Mesothelial cell of epicardium (in vitro differentiated cells): ENCODE results near the gene MIEF2. TPM values are rescaled to one million over a fixed set of nuclear protein-coding genes. Genes with fewer than 3 reads are reported as not detected.
A peak's percentile ranks its signal among the peaks of the same experiment; 100 is the strongest.
"Not testable (repeated sequence)": the region's sequence is repeated elsewhere in the genome, so short reads cannot be mapped to it uniquely, and the experiment has no call there.

Experiments used
- DNase-seq, 2 experiments: peaks; one replicate each; pipeline ENCODE4 v3.0.0; 2021; ENCODE audit warnings: low spot score in 2 of 2; ENCODE audit not compliant: unreplicated experiment in 2 of 2
- H3K27ac Mint-ChIP-seq: 2 replicates; pipeline ENCODE4 v1.8.0; 2021; ENCODE audit warnings: mixed read lengths
- H3K27me3 Mint-ChIP-seq: 2 replicates; pipeline ENCODE4 v1.8.0; 2021; ENCODE audit warnings: low read depth, mixed read lengths
- H3K36me3 Mint-ChIP-seq: 2 replicates; pipeline ENCODE4 v1.8.0; 2021; ENCODE audit warnings: mixed read lengths
- H3K4me1 Mint-ChIP-seq: 2 replicates; pipeline ENCODE4 v1.8.0; 2021; ENCODE audit warnings: mixed read lengths
- H3K4me3 Mint-ChIP-seq: 2 replicates; pipeline ENCODE4 v1.8.0; 2021; ENCODE audit warnings: mild to moderate bottlenecking, moderate library complexity, mixed read lengths
- H3K9me3 Mint-ChIP-seq: 2 replicates; pipeline ENCODE4 v1.8.0; 2021; ENCODE audit warnings: mixed read lengths
- total RNA-seq: library from RNA; stranded (reverse); gene quantifications from 3 replicates; pipeline ENCODE4 v1.2.1, GENCODE V29; 2021
- TF ChIP-seq, protein P1 (sequence below): fragments of 200-600 bp; sonication (generic); IDR thresholded peaks from one replicate; pipeline ENCODE4 v1.5.0; 2021; ENCODE audit warnings: antibody characterized with exemption; ENCODE audit not compliant: unreplicated experiment

The MIEF2 gene, protein sequence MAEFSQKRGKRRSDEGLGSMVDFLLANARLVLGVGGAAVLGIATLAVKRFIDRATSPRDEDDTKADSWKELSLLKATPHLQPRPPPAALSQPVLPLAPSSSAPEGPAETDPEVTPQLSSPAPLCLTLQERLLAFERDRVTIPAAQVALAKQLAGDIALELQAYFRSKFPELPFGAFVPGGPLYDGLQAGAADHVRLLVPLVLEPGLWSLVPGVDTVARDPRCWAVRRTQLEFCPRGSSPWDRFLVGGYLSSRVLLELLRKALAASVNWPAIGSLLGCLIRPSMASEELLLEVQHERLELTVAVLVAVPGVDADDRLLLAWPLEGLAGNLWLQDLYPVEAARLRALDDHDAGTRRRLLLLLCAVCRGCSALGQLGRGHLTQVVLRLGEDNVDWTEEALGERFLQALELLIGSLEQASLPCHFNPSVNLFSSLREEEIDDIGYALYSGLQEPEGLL
- total RNA-seq = 22.5 to 25.2 TPM (median 23.8 TPM) in 3 replicates

DNA sequence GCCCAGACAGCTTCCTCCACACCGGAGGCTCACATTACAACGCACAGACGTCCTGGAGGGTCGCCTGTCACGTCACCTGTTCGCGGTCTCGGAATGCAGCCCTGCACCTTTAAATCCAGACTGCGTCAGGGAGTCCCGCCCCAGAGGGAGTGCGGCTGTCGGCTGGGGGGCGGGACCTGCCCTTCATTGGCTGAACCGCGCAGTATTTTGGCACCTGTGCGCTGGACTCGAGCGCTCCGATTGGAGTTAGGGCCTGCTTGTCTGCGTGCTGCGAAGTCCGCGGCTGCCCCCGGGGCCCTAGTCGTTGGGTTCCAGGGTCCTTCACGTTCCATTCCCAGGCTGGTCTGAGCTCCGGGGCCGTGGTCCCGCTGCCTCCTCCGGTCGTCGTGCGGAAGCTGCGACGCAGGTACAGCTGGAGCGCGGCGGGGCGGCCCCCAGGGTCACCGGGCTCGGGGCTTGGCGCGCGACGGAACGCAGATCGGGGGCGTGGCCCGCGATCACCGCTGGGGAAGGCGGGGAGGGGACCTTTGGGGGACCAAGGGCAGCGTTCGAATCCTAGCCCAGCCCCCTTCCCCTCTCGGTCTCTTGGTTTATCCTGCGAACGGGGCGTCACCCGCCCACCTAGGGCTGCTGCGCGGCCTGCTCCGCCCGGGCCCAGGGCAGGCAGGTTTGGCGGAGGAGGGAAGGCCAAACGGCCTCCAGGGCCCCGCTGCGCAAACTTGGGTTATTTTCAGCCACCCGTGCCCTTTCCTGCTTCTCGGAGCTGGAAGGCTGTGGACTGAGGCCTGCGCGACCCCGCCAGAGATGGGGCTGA lies at the start of gene MIEF2:
MIEF2 (plus strand) TSS at position 331 of the 814 bp plus-strand sequence. CDS start 2,059 bp downstream, outside the sequence.
- peak; percentile 92 to 94 for DNase-seq
- H3K4me3 Mint-ChIP-seq = peak within 1 kb of the TSS; percentile 76
- peaks cover 7% of the 10 kb centered on the region for H3K36me3 Mint-ChIP-seq
- no peaks in the 10 kb centered on the region for H3K9me3 Mint-ChIP-seq
- no peaks in the 10 kb centered on the region for H3K27me3 Mint-ChIP-seq
- TF ChIP-seq, protein P1, sequence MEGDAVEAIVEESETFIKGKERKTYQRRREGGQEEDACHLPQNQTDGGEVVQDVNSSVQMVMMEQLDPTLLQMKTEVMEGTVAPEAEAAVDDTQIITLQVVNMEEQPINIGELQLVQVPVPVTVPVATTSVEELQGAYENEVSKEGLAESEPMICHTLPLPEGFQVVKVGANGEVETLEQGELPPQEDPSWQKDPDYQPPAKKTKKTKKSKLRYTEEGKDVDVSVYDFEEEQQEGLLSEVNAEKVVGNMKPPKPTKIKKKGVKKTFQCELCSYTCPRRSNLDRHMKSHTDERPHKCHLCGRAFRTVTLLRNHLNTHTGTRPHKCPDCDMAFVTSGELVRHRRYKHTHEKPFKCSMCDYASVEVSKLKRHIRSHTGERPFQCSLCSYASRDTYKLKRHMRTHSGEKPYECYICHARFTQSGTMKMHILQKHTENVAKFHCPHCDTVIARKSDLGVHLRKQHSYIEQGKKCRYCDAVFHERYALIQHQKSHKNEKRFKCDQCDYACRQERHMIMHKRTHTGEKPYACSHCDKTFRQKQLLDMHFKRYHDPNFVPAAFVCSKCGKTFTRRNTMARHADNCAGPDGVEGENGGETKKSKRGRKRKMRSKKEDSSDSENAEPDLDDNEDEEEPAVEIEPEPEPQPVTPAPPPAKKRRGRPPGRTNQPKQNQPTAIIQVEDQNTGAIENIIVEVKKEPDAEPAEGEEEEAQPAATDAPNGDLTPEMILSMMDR = no peak
- peaks cover 29% of the 10 kb centered on the region for H3K4me1 Mint-ChIP-seq
- H3K27ac Mint-ChIP-seq = peak within 1 kb of the TSS; percentile 94

DNA sequence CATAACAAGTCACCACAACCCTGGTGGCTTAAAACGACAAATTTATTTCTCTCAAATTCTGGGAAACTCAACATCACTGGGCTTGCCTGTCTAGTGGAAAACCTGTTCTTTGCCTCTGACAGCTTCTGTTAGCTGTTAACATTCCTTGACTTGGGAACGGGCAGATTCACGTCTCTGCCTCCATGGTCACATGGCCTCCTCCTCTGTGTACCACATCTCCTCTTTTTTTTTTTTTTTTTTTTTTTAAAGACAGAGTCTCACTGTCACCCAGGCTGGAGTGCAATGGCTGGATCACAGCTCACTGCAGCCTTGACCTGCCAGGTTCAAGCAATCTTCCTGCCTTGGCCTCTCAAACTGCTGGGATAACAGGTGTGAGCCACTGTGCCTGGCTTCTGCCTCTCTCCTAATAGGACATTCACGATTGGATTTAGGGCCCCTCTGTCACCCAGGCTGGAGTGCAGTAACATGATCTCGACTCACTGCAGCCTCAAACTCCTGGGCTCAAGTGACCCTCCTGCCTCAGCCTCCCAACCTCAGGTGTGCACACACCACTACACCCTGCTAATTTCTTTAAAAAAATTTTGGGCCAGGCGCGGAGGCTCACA lies 46.7 kb upstream of the MIEF2 start:
- no peak for DNase-seq
- peaks cover 10% of the 10 kb centered on the region for H3K36me3 Mint-ChIP-seq
- no peaks in the 10 kb centered on the region for H3K9me3 Mint-ChIP-seq
- TF ChIP-seq, protein P1 = no peak
- no peak overlapping the region for H3K4me3 Mint-ChIP-seq
- H3K27ac Mint-ChIP-seq = peak overlapping the region; percentile 6
- peaks cover 2% of the 10 kb centered on the region for H3K4me1 Mint-ChIP-seq
- H3K27me3 Mint-ChIP-seq = no peaks in the 10 kb centered on the region

DNA sequence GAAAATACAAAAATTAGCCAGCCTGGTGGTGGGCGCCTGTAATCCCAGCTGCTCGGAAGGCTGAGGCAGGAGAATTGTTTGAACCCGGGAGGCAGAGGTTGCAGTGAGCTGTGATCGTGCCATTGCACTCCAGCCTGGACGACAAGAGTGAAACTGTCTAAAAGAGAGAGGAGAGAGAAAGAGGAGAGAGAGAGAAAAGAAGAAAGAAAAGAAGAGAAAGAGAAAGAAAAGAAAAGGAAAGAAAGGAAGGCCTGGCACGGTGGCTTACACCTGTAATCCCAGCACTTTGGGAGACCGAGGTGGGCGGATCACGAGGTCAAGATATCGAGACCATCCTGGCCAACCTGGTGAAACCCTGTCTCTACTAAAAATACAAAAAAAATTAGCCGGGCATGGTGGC lies 43.6 kb upstream of the MIEF2 start:
- H3K4me3 Mint-ChIP-seq, H3K36me3 Mint-ChIP-seq, H3K9me3 Mint-ChIP-seq, H3K4me1 Mint-ChIP-seq, H3K27ac Mint-ChIP-seq, DNase-seq, H3K27me3 Mint-ChIP-seq: not testable (repeated sequence)

DNA sequence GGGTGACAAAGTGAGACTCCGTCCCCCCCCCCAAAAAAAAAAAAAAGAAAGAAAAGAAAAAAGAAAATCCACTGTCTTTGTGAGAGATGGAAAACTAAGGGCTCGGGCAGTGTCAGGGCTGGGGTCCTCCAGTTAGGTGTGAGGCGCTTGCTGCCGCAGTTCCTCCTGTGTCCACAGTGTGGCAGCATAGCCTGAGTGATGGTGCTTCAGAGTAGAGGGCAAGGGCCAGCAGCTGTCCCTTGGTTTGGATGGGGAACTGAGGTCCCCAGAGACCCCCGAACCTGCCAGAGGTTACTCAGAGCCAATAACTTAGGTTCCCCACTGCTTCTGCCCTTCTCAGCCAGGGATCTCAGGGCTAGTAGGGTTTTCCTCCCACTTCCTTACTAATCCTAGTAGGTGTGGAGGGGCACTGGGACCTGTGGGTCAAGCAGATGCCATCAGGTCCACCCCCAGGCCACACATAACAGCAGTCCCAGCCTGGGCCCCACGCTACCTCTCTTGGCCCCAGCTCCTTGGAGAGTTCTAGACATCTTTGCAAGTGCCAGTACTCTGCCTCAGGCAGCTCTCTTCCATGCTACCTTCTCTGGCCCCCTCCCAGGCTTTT lies 42.9 kb upstream of the MIEF2 start:
- TF ChIP-seq, protein P1 = peak; percentile 71
- H3K36me3 Mint-ChIP-seq = no peaks in the 10 kb centered on the region
- H3K27me3 Mint-ChIP-seq = no peaks in the 10 kb centered on the region
- peak; percentile 49 to 79 for DNase-seq
- no peak overlapping the region for H3K27ac Mint-ChIP-seq
- no peaks in the 10 kb centered on the region for H3K9me3 Mint-ChIP-seq
- peaks cover 6% of the 10 kb centered on the region for H3K4me1 Mint-ChIP-seq
- no peak overlapping the region for H3K4me3 Mint-ChIP-seq

DNA sequence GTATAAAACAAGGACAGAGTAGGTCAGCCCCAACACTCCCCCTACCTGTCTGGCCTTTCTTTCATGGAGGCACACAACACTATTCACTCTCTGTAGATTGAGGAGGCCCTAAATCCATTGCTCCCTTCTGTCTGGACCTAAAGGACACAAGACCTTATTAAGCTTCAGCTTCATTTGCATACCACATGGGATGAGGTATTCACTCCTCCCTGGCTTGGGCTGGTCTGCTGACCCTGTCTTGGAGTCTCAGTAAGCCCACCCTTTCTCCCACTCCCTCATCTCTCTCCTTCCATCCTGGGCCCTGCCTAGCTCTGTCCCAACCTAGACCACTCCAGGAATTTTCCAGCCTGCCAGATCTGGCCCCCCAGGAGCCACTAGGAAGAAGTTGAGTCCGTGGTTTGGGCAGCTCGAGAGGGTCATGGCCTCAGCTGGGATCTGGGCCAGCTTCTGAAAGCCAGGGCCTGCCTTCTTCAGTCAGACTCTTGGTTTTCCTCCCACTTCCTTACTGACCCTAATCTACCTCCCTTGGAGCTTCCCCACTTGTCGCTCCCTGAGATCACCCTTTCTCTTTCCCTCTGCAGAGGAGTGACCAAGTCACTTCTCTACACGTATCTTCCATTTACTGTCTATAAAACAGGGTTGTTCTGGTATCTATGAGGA lies 41.6 kb upstream of the MIEF2 start:
- DNase-seq = no peak

More for the DNA sequence above, 41.6 kb upstream of the MIEF2 start:
- TF ChIP-seq, protein P1 = no peak
- peak overlapping the region; percentile 21 for H3K27ac Mint-ChIP-seq
- peaks cover 6% of the 10 kb centered on the region for H3K4me1 Mint-ChIP-seq
- H3K27me3 Mint-ChIP-seq = no peaks in the 10 kb centered on the region
- H3K4me3 Mint-ChIP-seq = no peak overlapping the region
- no peaks in the 10 kb centered on the region for H3K9me3 Mint-ChIP-seq
- no peaks in the 10 kb centered on the region for H3K36me3 Mint-ChIP-seq
